Common myeloid progenitor, CD34-positive (primary cell): ENCODE results near the gene BACH2.

Source experiments
- CTCF ChIA-PET: fragments of 350-600 bp; sonication (Branson Sonifier 250); formaldehyde crosslinking; loops from one replicate; lab custom pipeline; 2021; ENCODE audit warnings: antibody characterized with exemption; lab: Charles Lee
- POLR2A ChIA-PET: fragments of 350-600 bp; sonication (Branson Sonifier 250); formaldehyde crosslinking; loops from one replicate; lab custom pipeline; 2021; ENCODE audit warnings: antibody characterized with exemption; lab: Charles Lee
- DNase-seq, 3 donors: peaks; one replicate each; pipeline versions ENCODE4 v3.0.0 to v3.0.0-alpha.2; 2013
- H3K27ac ChIP-seq, 2 experiments: 1 replicate in 1 of 2; 2 replicates in 1 of 2; pipeline ENCODE4 v1.7.0; 2013; ENCODE audit warnings: inconsistent platforms in 2 of 2, low read length in 2 of 2, mild to moderate bottlenecking in 2 of 2, low read depth in 1 of 2, moderate library complexity in 1 of 2; ENCODE audit not compliant: severe bottlenecking in 2 of 2, insufficient read depth in 1 of 2, poor library complexity in 1 of 2
- H3K27me3 ChIP-seq, 5 experiments: replicated peaks in 2 of 5; 1 replicate in 3 of 5; 2 replicates in 2 of 5; pipeline versions ENCODE4 v1.6.1 to v1.7.0; 2013; ENCODE audit warnings: low read length in 4 of 5, mild to moderate bottlenecking in 2 of 5, moderate library complexity in 2 of 5, inconsistent platforms in 1 of 5; ENCODE audit not compliant: insufficient read depth in 5 of 5, control insufficient read depth in 4 of 5
- H3K36me3 ChIP-seq, 4 experiments: 1 replicate in 2 of 4; 2 replicates in 2 of 4; pipeline versions ENCODE4 v1.6.1 to v1.7.0; 2013; ENCODE audit warnings: low read length in 3 of 4, control low read depth in 1 of 4, mild to moderate bottlenecking in 1 of 4; ENCODE audit not compliant: control insufficient read depth in 4 of 4, insufficient read depth in 4 of 4
- H3K4me1 ChIP-seq, 4 experiments: 1 replicate in 3 of 4; 2 replicates in 1 of 4; pipeline versions ENCODE4 v1.6.1 to v1.7.1; 2013; ENCODE audit warnings: low read length in 3 of 4, mild to moderate bottlenecking in 3 of 4, control low read depth in 1 of 4, inconsistent platforms in 1 of 4, moderate library complexity in 1 of 4; ENCODE audit not compliant: control insufficient read depth in 4 of 4, insufficient read depth in 4 of 4; ENCODE audit errors: control extremely low read depth in 1 of 4
- H3K4me3 ChIP-seq, 7 experiments: 1 replicate in 4 of 7; 2 replicates in 3 of 7; pipeline versions ENCODE4 v1.5.1 to v1.7.0; 2013; ENCODE audit warnings: mild to moderate bottlenecking in 7 of 7, low read length in 6 of 7, moderate library complexity in 6 of 7, inconsistent platforms in 2 of 7, low read depth in 2 of 7, control low read depth in 1 of 7; ENCODE audit not compliant: insufficient read depth in 4 of 7, control insufficient read depth in 1 of 7; ENCODE audit errors: extremely low read depth in 1 of 7
- H3K9me3 ChIP-seq, 5 experiments: 1 replicate in 4 of 5; 2 replicates in 1 of 5; pipeline versions ENCODE4 v1.6.1 to v1.7.1; 2013; ENCODE audit warnings: low read length in 4 of 5, mild to moderate bottlenecking in 2 of 5, inconsistent platforms in 1 of 5, low read depth in 1 of 5, moderate library complexity in 1 of 5; ENCODE audit not compliant: control insufficient read depth in 4 of 5, insufficient read depth in 2 of 5; ENCODE audit errors: control extremely low read depth in 1 of 5
- WGBS: methylation state at CpG from one replicate; pipeline ENCODE4 v1.1.5; 2013; ENCODE audit not compliant: insufficient coverage; 5-methylcytosine and 5-hydroxymethylcytosine counted together

The BACH2 gene

DNA sequence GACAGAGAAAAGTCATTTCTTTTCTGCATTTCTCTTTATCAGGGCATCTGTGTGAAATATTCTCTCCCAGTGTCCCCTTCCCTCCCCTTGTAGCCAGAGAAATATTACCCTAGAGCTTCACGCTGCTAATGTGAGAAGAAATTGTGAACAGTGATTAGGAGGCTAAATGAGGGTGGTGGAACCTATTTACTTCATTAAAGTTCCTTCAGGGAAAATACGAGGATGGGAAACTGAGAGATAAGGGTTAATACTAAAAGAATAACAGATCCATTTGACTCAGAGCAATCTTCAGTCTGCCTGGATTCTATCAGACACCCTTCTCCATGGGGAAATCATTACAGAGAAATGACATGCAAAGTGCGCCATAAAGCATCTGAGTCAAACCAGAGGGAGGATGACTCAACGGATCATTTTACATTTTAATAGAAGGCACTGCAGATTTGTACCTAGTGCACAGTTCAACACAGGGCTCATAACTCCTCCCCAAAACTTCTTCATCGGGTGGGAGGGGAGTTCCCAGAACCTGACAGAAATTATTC lies 271.1 kb downstream of the BACH2 start:
- no CpG with 5 or more reads among the region's 5 CpGs for whole genome bisulfite sequencing

DNA sequence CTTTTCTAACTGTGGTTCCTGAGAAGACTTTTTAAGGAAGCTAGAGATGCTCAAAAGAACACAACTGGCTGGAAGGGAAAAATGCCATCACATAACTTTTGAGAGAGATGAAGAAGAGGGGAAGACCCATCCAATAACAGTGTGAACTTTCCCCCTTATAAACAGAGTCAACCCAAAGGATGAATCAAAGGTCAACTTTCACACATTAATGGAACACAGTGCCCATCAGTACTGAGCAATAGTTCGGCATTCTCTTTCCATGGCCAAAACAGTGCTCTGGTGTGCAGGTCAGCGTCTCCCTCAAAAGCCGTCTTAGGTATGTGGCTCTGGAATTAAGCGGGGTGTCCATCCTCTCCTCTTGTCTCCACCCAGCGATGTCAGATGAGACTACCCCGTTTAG lies 272.0 kb downstream of the BACH2 start:
- no peak overlapping the region for H3K4me3 ChIP-seq
- H3K36me3 ChIP-seq = peaks cover 0 to 2% (median 0%) of the 10 kb centered on the region in 4 experiments
- DNase-seq = no peak
- H3K27me3 ChIP-seq = no peaks in the 10 kb centered on the region
- 95% methylated on average over 5 of the region's 6 CpGs for WGBS
- H3K27ac ChIP-seq = no peak overlapping the region
- no peaks in the 10 kb centered on the region for H3K4me1 ChIP-seq
- ChIA-PET POLR2A (no interaction called here), CTCF (interaction anchor here (1.0 kb wide), 1 partner anchor 19 kb away, joined by 3 read pairs; no protein-coding TSS in a partner anchor)
- H3K9me3 ChIP-seq = no peaks in the 10 kb centered on the region

More for the DNA sequence above, 271.1 kb downstream of the BACH2 start:
- no peak overlapping the region for H3K27ac ChIP-seq
- CTCF ChIA-PET = interaction anchor here (1.2 kb wide), 1 partner anchor 12 kb away, joined by 3 read pairs; no protein-coding TSS in a partner anchor
- H3K27me3 ChIP-seq = no peaks in the 10 kb centered on the region
- H3K4me3 ChIP-seq = no peak overlapping the region
- POLR2A ChIA-PET = no interaction called here
- peaks cover 0 to 2% (median 0%) of the 10 kb centered on the region in 4 experiments for H3K36me3 ChIP-seq
- no peaks in the 10 kb centered on the region for H3K9me3 ChIP-seq
- no peak for DNase-seq
- H3K4me1 ChIP-seq = no peaks in the 10 kb centered on the region

DNA sequence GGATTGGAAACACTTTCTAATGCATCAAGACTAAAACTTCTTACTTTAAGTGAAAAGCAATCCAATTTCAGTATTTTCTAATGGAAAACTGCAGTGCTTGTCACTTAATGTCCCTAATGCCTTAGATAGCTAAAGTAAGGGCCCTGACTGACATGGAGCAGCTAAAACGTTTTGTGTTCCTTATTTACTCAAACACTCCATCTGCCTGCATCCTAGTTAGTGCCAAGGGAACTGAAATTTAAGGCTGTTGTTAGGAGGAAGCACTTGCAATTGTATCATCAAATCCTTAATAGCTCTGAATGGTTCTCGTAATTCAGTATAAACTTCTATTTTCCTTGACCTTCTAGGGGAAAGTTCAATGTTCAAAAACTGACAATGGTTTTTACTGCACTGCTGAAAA lies 274.9 kb downstream of the BACH2 start:
- Histone ChIP-seq H3K9me3 (peaks cover 0 to 2% (median 0%) of the 10 kb centered on the region in 5 experiments), H3K27me3 (no peaks in the 10 kb centered on the region), H3K4me3 (no peak overlapping the region), H3K4me1 (no peaks in the 10 kb centered on the region), H3K27ac (no peak overlapping the region), H3K36me3 (no peaks in the 10 kb centered on the region)
- POLR2A ChIA-PET = no interaction called here
- CTCF ChIA-PET = no interaction called here
- 100% methylated on average over 1 of the region's 2 CpGs for WGBS
- DNase-seq = no peak

DNA sequence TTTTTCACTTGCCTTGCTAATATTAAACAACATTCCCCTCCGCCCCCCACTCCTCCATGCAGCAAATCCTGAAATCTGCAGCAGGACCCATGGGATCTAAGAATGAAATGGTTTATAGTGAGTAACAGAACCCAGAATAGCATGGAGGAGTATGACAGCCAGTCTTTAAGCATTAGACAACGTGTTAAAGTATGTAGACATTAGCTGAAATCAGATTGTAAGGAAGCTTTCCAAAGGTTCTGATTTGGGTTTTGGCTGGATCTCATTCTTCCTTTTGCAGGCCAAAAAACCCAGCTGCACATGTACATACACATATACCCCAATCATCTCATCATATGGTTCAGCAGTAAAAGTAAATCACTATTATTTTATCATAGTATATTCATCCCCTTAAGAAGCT lies 275.9 kb downstream of the BACH2 start:
- DNase-seq = no peak
- no peaks in the 10 kb centered on the region for H3K36me3 ChIP-seq
- H3K4me3 ChIP-seq = no peak overlapping the region
- WGBS = 100% methylated on average over 1 of the region's 2 CpGs
- ChIA-PET CTCF (interaction anchor here (0.5 kb wide), 1 partner anchor 207 kb away, joined by 3 read pairs; no protein-coding TSS in a partner anchor), POLR2A (no interaction called here)
- no peaks in the 10 kb centered on the region for H3K27me3 ChIP-seq
- peaks cover 0 to 3% (median 0%) of the 10 kb centered on the region in 5 experiments for H3K9me3 ChIP-seq
- no peak overlapping the region for H3K27ac ChIP-seq
- H3K4me1 ChIP-seq = no peaks in the 10 kb centered on the region

DNA sequence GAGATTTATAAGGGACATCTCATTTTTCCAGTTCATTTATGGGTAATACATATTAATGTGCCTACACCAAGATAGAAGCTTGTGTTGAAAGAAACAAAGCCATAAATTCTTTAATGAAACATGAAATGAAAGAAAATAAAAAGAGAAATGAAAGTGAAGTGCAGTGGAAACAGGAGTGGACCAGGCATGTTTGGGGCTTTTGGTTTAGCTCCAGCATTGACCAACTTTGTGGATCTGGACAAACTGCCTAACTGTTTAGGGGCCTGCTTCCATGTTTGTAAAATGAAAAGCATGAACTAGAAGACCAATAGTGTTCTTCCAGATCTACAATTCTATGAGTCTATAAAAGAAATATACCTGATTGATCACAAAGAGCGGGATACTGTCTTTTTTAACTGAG lies 277.4 kb downstream of the BACH2 start:
- H3K27ac ChIP-seq = no peak overlapping the region
- H3K36me3 ChIP-seq = no peaks in the 10 kb centered on the region
- no peak for DNase-seq
- ChIA-PET CTCF (no interaction called here), POLR2A (no interaction called here)
- WGBS = 100% methylated on average over 1 of the region's 1 CpG
- peaks cover 0 to 3% (median 0%) of the 10 kb centered on the region in 5 experiments for H3K9me3 ChIP-seq
- no peaks in the 10 kb centered on the region for H3K4me1 ChIP-seq
- no peak overlapping the region for H3K4me3 ChIP-seq
- H3K27me3 ChIP-seq = no peaks in the 10 kb centered on the region

DNA sequence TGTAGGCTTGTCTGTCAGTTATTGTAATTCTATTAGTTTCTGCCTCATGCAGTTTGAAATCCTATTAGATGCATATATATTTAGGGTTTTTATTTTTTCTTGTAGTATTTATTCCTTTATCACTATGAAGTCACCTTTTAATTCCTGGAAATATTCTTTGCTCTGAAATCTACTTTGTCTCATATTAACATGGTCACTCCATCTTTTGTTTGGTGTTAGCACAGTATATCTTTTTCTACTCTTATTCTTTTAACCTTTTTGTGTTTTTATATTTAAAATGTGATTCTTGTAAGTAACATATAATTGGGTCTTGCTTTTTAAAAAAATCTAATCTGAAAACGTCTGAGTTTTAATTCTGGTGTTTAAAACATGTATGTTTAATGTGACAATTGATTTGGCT lies 280.8 kb downstream of the BACH2 start:
- no peak overlapping the region for H3K27ac ChIP-seq
- no peak for DNase-seq
- WGBS = 100% methylated on average over 1 of the region's 1 CpG
- POLR2A ChIA-PET = no interaction called here
- peaks cover 0 to 3% (median 0%) of the 10 kb centered on the region in 5 experiments for H3K9me3 ChIP-seq
- H3K36me3 ChIP-seq = no peaks in the 10 kb centered on the region
- no peaks in the 10 kb centered on the region for H3K4me1 ChIP-seq
- H3K4me3 ChIP-seq = no peak overlapping the region
- CTCF ChIA-PET = no interaction called here
- no peaks in the 10 kb centered on the region for H3K27me3 ChIP-seq

DNA sequence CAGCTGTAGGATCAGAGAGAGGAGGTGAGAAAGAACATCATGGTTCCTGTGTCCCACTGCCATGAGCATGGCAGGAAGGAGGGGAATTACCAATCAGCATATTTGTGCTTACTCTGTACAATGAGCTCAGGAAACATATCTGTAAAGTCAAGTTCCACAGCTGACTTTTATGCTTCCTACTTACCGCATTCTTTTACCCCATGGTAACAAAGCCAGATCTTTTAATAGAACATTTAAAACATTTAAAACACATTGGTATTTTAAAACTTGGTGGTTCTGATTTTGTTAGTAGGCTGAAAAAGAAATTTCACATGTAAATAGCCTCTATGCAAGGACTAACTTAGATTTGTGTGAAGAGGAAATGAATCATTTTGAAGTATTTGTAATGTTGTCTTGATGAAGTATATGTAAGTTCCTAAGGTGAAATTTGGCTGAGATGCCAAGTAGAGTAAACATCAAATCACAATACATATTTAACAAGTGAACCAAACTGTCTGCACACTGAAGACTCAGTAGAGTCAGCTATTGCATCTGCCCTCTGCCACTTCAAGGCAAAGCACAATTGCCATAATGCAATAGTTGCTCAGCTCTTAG lies 287.6 kb downstream of the BACH2 start:
- H3K36me3 ChIP-seq = peaks cover 0 to 16% (median 10%) of the 10 kb centered on the region in 4 experiments

More for the DNA sequence above, 287.6 kb downstream of the BACH2 start:
- Histone ChIP-seq H3K4me1 (no peaks in the 10 kb centered on the region), H3K4me3 (no peak overlapping the region), H3K27ac (no peak overlapping the region), H3K27me3 (no peaks in the 10 kb centered on the region), H3K9me3 (no peaks in the 10 kb centered on the region)
- ChIA-PET CTCF (no interaction called here), POLR2A (no interaction called here)
- DNase-seq = no peak
- WGBS = no CpG with 5 or more reads among the region's 1 CpG
